HG03097 (cell line): ENCODE results near the gene GHITM.
A peak's percentile ranks its signal among the peaks of the same experiment; 100 is the strongest.
"Not testable (repeated sequence)": the region's sequence is repeated elsewhere in the genome, so short reads cannot be mapped to it uniquely, and the experiment has no call there.

ENCODE experiments used
- ATAC-seq: cut with Tn5 transposase; IDR thresholded peaks from one replicate; pipeline ENCODE4 v1.9.1; 2021; ENCODE audit not compliant: unreplicated experiment, low FRiP score

GHITM gene

DNA sequence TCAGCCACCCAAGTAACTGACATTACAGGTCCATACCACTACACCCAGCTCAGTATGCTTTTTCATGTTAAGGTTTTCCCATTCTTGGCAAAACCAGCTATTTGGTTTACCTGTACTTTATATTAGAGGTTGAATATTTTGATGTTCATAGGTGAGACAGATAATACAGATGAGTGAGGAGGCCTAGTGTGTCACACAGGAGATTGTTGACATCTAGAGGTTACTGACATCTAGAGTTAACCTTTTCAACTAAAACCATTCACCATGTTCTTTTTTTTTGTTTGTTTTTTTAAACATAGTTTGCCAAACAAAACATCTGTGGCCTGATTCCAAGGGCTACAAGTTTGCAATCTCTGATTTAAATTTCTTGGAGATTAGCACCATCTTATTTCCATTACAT, 8.0 kb downstream of the GHITM start:
- ATAC-seq, result no peak

DNA sequence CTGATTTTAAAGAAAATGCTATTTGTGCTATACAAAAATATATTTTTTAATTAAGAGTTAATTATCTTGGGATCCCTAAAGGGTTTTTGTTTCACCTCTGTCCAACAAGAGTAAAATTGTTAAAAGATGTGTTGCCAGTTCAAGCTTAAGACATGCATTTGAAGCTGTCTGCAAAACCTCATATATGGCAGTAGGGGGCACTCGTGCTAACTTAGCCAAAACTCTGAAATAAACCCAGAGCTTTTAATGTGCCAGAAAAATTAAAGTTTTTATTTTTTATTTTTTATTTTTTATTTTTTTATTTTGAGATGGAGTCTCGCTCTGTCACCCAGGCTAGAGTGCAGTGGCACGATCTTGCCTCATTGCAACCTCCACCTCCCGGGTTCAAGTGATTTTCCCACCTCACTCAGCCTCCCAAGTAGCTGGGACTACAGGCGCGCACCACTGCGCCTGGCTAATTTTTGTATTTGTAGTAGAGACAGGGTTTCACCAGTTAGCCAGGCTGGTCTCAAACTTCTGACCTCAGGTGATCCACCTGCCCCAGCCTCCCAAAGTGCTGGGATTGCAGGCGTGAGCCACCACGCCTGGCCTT, 8.8 kb downstream of the GHITM start:
- ATAC-seq, result peak; percentile 54

DNA sequence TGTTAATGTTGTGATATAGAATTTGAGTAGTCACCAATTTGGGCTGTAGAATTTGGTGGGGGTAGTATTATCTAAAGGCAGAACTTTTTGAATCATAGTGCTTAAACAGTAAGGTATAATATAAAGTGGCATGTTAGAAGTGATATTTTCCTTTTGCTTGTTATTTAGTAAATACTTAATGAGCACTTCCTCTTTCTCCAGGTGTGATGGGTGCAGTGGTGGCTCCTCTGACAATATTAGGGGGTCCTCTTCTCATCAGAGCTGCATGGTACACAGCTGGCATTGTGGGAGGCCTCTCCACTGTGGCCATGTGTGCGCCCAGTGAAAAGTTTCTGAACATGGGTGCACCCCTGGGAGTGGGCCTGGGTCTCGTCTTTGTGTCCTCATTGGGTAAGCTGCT, 10.5 kb downstream of the GHITM start:
- ATAC-seq, result no peak

DNA sequence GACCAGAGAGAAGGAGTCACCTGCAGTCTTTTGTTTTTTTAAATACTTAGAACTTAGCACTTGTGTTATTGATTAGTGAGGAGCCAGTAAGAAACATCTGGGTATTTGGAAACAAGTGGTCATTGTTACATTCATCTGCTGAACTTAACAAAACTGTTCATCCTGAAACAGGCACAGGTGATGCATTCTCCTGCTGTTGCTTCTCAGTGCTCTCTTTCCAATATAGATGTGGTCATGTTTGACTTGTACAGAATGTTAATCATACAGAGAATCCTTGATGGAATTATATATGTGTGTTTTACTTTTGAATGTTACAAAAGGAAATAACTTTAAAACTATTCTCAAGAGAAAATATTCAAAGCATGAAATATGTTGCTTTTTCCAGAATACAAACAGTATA, 13.5 kb downstream of the GHITM start:
- ATAC-seq, result no peak

DNA sequence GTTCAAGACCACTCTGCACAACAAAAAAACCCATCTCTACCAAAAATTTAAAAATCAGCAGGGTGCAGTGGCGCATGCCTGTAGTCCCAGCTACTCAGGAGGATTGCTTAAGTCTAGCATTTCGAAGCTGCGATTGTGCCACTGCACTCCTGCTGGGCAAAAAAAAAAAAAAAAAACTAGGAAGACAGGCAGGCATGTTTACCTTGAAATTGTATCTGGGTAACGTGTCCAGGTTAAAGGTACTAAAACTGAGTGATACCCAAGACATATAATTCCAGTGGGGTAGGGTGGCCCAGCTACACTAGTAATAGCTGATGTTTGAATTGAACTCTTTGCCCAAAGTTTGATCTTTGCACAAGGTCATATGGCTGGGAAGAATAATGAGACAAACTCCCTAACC, 16.2 kb downstream of the GHITM start:
- ATAC-seq, result no peak

DNA sequence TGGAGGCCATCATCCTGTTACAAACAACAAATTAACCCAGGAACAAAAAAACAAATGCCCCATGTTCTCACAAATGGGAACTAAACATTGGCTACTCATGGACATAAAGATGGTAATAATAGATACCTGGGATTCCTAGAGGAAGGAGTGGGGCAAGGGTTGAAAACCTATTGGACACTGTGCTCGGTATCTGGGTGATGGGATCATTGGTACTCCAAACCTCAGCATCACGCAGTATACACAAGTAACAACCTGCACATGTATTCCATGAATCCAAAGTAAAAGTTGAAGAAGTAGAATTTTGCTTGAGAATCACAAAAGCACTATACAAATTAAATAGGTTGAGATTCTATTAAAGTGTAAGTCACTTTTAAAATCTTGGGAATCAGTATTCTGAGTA, 16.7 kb downstream of the GHITM start:
- no peak for ATAC-seq

DNA sequence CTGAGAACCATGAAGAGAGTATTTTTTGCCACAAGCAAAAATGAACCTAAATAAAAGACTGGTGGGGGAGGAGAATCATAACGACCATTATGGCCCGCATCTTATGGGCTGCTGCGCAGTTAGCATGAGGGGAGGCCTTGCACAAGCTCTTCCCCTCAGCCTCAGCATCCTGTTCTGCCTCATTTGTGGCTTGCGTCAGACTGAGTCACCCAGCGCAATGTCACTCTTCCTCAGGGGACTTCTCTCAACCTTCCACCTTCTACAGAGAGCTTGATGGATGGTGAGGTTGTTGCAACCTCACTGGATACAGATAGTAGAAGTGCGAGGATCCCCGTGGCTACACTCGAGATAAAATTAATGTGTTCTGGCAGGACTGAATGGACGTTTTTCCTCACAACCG, 17.5 kb downstream of the GHITM start:
- ATAC-seq, result peak; percentile 51

DNA sequence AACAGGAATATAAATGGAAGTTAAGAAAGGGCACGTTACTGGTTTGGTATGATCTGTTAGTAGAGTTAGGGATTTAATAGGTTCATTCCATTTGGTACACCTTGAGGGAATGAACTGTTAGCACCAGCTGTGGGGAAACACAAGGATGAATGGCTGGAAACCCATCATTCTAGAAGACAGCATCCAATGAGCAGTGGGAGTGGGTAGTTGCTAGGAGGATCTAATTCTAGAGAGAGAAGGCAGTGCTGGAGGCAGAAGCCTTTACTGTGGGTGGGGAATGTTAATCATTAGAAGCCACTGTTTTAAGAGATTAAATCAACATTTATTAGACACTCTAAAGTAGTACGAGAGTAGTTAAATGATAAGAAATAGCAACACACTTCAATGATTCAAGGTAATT, 18.8 kb downstream of the GHITM start:
- no peak for ATAC-seq

DNA sequence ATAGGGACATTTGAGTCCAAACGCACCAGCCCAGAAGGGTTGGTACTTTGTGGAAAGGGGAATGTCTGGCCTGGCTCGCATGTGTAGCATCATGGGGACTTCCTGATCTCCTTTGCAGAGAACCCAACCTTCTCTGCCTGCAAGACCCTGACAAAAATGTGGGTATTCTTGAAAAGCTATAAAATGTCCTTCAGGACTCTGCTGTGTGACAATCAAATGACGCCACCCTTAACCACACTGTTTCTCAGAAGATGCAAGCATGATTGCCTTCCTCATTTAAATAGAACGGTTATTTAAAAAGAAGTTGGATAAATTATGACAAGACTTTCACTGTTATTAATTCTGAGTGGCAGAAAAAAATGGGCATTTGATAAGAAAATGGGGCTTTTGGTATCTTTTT, 19.2 kb downstream of the GHITM start:
- ATAC-seq, result no peak

DNA sequence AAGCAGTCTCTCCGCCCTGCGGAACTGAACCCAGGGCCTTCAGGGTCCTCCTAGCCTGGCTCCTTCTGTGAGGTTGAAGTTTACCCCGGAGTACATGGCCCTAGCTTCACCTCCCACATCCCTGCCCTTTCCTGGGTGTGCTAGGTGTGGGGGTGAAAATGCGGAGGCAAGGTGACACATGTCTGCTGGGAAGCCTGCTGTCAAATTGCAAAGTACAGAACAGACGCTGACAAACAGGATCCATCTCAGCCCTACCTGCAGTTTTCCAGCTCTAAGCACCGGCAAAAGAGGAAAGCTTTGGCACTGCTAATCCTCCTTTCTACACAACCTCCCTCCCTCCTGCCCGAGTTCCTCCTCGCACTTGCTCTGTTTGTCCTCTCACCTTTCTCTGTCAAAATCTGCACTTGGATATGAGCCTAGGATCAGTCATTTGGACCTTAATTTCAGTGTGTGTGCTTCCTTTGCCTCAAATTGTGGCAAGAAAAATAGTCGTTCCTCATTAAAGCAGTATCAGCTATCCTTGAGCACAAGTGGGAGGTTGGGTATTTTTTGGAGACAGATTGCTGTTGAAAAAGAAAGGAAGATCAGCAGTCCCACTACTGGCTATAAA, 19.9 kb downstream of the GHITM start:
- no peak for ATAC-seq

DNA sequence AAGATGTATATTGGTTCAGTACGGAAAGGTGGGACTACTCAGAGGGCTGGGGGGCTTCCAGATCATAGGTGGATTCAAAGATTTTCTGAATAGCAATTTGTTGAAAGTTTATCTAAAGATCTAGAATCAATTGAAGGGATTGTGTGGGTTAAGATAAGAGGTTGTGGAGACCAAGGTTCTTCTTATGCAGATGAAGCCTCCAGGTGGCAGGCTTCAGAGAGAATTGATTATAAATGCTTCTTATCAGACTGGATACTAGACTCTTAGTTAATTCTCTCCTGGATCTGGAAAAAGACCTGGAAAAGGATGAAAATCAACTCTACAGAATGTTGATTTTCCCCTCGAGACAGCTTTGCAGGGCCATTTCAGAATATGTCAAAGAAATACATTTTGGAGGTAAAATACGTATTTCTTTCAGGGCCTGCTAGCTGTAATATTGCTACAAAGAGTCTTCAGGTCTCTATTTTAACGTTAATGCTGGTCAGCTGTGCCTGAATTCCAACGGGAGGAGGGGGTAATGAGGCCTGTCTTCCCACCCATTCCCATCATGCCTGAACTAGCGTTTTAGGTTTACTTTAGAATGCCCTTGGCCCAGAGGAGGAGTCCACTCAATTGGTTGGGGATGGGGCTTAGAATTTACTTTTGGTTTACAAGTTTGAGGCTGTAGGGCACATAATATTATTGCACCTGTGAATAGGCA, 21.5 kb downstream of the GHITM start:
- no peak for ATAC-seq

DNA sequence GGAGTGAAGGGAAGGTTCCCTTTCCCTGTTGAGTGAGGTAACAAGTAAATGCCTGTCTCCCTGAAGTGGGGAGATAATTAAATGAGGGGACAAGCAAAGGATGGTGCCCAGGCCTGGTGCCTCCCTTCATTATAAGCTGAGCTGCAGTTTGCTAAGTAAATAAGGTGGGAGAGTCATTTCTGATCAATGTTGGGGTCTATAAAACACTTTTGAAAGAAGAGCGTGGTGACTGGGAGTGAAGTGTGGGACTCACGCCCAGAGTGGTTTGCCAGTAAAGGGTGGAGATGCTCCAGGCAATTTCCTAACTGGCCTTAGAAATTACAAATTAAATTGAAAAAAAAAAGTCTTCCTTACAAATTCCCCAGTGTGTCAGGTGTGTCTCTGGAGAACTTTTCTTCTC, 24.7 kb downstream of the GHITM start:
- no peak for ATAC-seq

DNA sequence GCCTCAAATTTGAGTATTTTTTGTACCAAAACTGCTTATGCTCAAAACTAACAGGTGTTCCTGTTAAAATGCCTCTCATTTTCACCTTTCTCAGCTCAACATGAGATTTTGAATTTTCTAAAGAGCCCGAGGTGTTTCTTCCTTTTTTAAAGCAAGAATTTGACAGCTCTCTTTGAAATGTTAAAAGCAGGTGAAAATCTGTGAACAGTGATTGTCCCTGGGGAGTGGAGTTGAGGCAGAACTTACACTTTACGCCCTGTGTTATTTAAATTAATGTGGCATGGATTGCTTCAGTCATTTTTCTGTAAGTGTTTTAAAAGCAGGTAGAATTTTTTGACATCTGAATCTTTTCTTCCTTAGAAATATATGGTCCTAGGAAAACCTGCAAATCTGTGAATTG, 25.1 kb downstream of the GHITM start:
- ATAC-seq, result no peak

DNA sequence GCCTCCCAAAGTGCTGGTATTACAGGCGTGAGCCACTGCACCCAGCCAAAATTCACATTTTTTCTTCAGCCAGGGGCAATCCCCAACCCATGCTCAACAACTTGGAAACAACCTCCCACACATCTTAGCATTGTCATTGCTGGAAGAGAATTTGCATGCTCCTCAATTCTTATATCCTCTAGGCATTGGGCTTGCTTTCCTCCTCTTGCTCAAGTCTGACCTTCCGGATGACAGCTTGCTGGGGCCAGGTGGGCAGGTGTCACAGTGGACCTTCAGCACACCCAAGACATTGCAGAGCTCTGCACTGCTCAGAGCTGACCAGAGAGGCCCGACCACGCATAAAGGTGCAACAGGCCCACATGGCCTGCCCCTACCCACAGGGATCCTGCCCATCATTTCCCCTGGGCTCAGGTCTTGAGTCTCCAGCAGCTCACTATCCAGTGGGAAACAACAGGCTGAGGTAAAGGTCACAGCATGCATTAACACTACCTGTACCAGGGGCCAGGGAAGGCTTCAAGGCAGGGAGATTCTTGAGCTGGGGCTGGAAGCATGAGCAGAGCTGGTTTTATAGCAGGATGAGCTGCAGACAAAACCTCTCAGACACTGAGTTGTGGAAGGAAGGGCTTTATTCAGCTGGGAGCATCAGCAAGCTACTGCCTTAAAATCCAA, 27.4 kb downstream of the GHITM start:
- peak; percentile 53 for ATAC-seq

DNA sequence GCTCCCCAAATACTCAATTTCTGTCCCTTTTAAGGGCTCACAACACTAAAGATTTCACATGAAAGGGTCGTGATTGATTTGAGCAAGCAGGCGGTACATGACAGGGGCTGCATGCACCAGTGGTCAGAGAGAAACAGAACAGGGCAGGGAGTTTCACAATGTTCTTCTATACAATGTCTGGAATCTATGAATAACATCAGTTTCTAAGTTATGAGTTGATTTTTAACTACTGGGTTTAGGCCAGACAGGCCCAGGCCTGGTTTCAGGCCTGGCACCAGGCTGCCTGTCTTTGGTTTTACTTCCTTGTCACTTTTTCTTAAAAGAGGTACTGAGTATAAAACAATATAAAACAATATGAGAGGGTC, 28.0 kb downstream of the GHITM start:
- ATAC-seq, result peak; percentile 8

DNA sequence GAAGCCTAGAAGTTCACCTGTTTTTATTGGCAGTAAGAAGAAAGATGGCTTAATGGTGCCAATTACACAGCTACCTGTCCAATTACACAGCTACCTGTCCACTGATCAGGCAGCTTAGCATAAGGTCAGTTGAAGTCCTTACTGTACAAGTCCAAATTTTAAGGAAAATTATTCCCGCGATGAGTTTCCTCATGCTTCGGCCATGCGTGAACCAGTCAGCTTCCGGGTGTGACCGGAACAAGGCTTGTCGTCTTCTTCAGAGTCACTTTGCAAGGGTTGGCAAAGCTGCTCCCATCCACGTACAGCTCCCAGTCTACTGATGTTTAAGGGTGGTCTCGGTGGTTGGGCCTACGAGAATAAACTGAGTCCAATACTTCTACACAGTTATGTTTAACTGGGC, 29.1 kb downstream of the GHITM start:
- not testable (repeated sequence) for ATAC-seq

DNA sequence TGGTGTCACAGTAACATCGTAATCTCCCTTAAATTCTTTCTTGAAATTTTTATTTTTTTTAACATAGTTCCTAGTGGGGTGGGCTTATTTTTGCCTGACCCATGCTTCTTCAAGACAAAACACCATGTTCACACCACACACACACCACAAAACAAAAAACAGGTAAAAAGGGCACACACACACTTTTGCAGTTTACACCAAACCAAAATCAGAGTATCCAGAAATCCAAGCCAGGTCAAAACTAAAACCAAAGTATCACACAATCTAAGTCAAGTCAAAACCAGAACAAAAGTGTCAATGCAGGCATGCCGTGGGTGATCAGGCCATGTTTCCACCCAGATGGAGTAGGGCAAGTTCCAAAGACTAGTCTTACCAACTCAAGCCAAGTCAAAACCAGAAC, 31.9 kb downstream of the GHITM start:
- ATAC-seq, result not testable (repeated sequence)

DNA sequence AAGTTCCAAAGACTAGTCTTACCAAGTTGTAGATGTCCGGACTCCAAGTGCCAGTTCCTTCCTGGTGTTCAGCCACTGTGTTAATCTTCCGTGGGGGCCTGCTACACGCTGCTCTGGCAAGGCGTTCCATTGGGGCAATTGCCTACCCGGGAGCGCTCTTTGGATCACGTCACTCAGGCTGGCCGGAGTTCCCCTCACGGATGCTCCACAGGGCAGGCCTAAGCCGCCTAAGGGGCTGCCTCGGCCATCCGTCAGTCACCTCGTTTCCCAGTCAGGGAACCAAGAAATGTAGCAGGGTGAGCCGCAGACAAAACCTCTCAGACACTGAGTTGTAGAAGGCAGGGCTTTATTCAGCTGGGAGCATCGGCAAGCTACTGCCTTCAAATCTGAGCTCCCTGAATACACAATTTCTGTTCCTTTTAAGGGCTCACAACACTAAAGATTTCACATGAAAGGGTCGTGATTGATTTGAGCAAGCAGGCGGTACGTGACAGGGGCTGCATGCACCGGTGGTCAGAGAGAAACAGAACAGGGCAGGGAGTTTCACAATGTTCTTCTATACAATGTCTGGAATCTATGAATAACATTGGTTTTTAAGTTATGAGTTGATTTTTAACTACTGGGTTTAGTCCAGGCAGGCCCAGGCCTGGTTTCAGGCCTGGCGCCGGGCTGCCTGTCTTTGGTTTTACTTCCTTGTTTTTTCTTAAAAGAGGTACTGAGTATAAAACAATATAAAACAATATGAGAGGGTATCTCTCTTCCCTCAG, 32.6 kb downstream of the GHITM start:
- peak; percentile 22 for ATAC-seq

DNA sequence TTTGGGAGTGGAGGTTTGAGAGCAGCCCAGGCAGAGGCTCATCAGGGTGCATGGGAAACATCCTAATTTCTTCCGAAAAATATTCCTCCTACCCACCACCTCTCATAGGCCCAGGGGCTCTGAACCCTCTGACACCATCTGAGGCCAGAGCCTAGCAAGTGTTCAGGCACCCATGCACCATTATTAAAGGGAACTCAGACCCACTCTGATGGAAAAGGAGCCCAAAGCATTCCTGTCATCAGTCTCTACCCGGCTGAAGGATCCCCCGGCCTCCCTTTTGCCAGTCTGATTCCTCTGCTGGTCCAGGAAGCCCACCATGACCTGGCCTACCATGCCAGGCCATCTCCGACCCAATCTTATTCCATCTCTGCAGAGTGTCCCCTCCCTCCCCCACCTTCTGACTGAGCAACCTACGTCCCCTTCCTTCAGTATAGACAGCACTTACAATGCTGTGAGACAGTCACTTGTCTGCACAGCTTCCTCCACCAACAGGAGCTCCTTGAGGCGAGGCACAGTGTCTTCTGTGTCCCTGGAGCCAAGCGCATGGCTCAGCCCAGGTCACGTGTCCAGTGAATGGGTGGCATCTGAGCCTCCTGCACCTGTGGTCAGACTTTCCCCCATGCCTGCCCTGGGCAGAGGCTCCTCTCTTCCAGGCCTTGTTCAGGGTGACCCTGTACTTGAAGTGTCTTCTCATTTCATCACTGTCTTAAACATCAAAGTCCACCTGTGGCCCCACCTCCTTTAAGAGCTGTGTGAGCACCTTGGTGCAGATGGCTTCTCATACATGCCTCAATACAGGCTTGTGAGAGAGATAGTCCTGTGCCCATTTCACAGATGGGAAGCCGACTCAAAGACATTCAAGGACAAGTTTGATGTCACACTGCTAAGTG, 33.4 kb downstream of the GHITM start:
- peak; percentile 42 for ATAC-seq

DNA sequence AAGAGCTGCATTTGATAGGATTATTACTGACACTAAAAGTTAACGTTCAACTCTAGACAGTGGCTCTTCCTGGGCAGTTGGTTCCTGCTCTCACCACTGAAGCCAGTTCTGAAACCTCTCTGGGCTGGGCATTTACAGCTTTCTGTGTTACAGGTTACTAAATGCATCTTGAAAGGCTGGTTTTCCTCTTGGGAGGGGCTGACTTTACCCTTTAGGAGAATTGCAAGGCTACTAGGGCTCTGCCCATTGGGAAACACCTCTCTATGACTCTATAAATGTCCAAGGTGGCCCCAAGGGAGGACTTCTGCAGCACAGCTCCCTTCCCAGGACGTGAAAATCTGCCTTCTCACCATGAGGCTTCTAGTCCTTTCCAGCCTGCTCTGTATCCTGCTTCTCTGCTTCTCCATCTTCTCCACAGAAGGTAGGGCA, 34.2 kb downstream of the GHITM start, which contains the start of gene GPR15LG:
Gene GPR15LG (plus strand): TSS at position 301 of the 429 bp plus-strand sequence. CDS start 51 bp downstream, at position 352.
- ATAC-seq, result peak; percentile 57
